Body of pancreas (tissue), 4 donors: ENCODE measurements around the gene ACVR2A.

Source experiments
- POLR2A ChIP-seq, 3 donors: fragments of 450-650 bp; IDR thresholded peaks; one replicate each; pipeline ENCODE4 v1.6.1; 2016; ENCODE audit warnings: antibody characterized with exemption in 3 of 3, mild to moderate bottlenecking in 2 of 3
- TF ChIP-seq, protein P1 (sequence below), 7 experiments: fragments of 450-650 bp in 4 of 7; fragments of 200-600 bp in 3 of 7; sonication (generic) in 3 of 7; IDR thresholded peaks; one replicate each; pipeline ENCODE4 v1.5.1; 2016 to 2019; ENCODE audit warnings: antibody characterized with exemption in 7 of 7

DNA sequence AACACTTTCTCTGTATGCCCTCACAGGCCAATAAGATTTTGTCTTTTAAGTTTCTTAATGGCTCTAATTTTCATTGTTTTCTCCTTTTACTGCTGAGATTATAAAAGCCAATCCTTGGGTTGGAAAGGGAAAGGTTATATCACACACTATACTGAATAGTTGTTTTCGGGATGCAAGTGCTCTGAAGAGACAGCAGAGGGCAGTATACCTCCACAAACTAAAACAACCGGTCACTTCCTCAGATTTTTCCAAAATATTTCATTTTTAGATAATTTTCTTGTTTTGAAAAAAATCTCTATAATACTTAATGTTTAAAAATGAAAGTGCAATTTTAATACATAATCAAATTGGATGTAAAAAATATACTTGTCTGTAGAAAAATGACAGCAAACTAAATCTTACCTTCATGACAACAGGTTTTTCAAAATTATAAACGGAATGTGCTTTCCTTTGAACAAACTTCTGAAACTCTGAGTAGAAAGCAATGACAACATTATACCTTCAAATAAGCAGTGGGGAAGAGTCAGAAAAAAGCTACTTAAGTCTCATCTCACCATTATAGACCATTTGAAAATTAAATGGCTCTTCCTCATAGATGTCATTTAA lies 93.0 kb downstream of the ACVR2A start:
- TF ChIP-seq, protein P1, sequence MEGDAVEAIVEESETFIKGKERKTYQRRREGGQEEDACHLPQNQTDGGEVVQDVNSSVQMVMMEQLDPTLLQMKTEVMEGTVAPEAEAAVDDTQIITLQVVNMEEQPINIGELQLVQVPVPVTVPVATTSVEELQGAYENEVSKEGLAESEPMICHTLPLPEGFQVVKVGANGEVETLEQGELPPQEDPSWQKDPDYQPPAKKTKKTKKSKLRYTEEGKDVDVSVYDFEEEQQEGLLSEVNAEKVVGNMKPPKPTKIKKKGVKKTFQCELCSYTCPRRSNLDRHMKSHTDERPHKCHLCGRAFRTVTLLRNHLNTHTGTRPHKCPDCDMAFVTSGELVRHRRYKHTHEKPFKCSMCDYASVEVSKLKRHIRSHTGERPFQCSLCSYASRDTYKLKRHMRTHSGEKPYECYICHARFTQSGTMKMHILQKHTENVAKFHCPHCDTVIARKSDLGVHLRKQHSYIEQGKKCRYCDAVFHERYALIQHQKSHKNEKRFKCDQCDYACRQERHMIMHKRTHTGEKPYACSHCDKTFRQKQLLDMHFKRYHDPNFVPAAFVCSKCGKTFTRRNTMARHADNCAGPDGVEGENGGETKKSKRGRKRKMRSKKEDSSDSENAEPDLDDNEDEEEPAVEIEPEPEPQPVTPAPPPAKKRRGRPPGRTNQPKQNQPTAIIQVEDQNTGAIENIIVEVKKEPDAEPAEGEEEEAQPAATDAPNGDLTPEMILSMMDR (IDR thresholded peaks at IDR 0.05), result peak; percentile 42 to 90 (median 76)
- no peak for TF ChIP-seq POLR2A (IDR thresholded peaks at IDR 0.05)
